IMR-90 (cell line): ENCODE results near the gene GPSM3. TPM values are rescaled to one million over a fixed set of nuclear protein-coding genes. Genes with fewer than 3 reads are reported as not detected.
A peak's percentile ranks its signal among the peaks of the same experiment; 100 is the strongest.

ENCODE experiments used
- CTCF ChIP-seq: conservative IDR thresholded peaks from 2 replicates; pipeline ENCODE4 v1.5.1; 2012; ENCODE audit warnings: mild to moderate bottlenecking, low read depth, low read length, improper control_type of control experiment
- MXI1 ChIP-seq: IDR thresholded peaks from 2 replicates; pipeline ENCODE4 v1.6.1; 2012; ENCODE audit warnings: low read depth, mild to moderate bottlenecking, low read length, moderate library complexity, borderline replicate concordance
- RFX5 ChIP-seq: IDR thresholded peaks from 2 replicates; pipeline ENCODE4 v1.8.0; 2012; ENCODE audit warnings: low read depth, mild to moderate bottlenecking, low read length, moderate library complexity
- polyA plus RNA-seq, 3 experiments: library from polyadenylated mRNA; depleted of rRNA; stranded (reverse); fragments of >200 nt; gene quantifications; 2 replicates each; pipeline ENCODE4 v1.2.3, GENCODE V29; 2012; ENCODE audit warnings: low replicate concordance in 1 of 3
- total RNA-seq: library from RNA; depleted of rRNA; stranded (reverse); fragments of >200 nt; gene quantifications from 2 replicates; pipeline ENCODE4 v1.2.3, GENCODE V29; 2012

Gene GPSM3
- total and polyA plus RNA-seq, 2 of the 4 experiments (the other 2 are of a cell fraction) = 3.0 to 9.8 TPM

GRCh38 chr6:32153564-32154513 lies 38.6 kb downstream of the GPSM3 start, which contains the start of gene PPT2 (continued):
- TF ChIP-seq CTCF (0 out of 2 replicates have a peak, but pooled peaks have one; percentile 26), RFX5 (no peak), MXI1 (no peak)
